Mesendoderm (in vitro differentiated cells): ENCODE data around the gene MRPL36.

ENCODE experiments used
- DNase-seq: peaks from one replicate; pipeline ENCODE4 v3.0.0; 2013
- H2AK5ac ChIP-seq: 2 replicates; pipeline ENCODE4 v1.6.1; 2013; ENCODE audit warnings: low read length, inconsistent platforms
- H2BK120ac ChIP-seq: 2 replicates; pipeline ENCODE4 v1.6.1; 2013; ENCODE audit warnings: low read depth, mild to moderate bottlenecking, low read length, moderate library complexity, mixed read lengths
- H2BK15ac ChIP-seq: replicated peaks from 2 replicates; pipeline ENCODE4 v1.6.1; 2013; ENCODE audit warnings: low read depth, mild to moderate bottlenecking, moderate library complexity
- H2BK5ac ChIP-seq: 2 replicates; pipeline ENCODE4 v1.6.1; 2013; ENCODE audit warnings: low read length, inconsistent platforms
- H3K18ac ChIP-seq: 2 replicates; pipeline ENCODE4 v1.6.1; 2013; ENCODE audit warnings: mild to moderate bottlenecking, low read length, mixed read lengths
- H3K23ac ChIP-seq: one replicate; pipeline ENCODE4 v1.6.1; 2013; ENCODE audit warnings: low read length
- H3K27ac ChIP-seq: 2 replicates; pipeline ENCODE4 v1.5.1; 2013; ENCODE audit warnings: low read depth, mild to moderate bottlenecking, inconsistent platforms, low read length, moderate library complexity
- H3K27me3 ChIP-seq: 2 replicates; pipeline ENCODE4 v1.6.1; 2013; ENCODE audit warnings: low read length, control low read depth, mild to moderate bottlenecking, inconsistent platforms; ENCODE audit not compliant: insufficient read depth, poor library complexity
- H3K36me3 ChIP-seq: 2 replicates; pipeline ENCODE4 v1.6.1; 2013; ENCODE audit warnings: low read length, inconsistent platforms; ENCODE audit not compliant: control insufficient read depth, insufficient read depth
- H3K4ac ChIP-seq: one replicate; pipeline ENCODE4 v1.6.1; 2013; ENCODE audit warnings: low read depth, mild to moderate bottlenecking, low read length, moderate library complexity
- H3K4me1 ChIP-seq: 2 replicates; pipeline ENCODE4 v1.6.1; 2013; ENCODE audit warnings: low read depth, low read length, inconsistent platforms; ENCODE audit not compliant: control insufficient read depth
- H3K4me2 ChIP-seq: 2 replicates; pipeline ENCODE4 v1.6.1; 2013; ENCODE audit warnings: low read length
- H3K4me3 ChIP-seq: 2 replicates; pipeline ENCODE4 v1.5.1; 2013; ENCODE audit warnings: mild to moderate bottlenecking, low read length
- H3K56ac ChIP-seq: one replicate; pipeline ENCODE4 v1.6.1; 2013; ENCODE audit warnings: low read length
- H3K79me1 ChIP-seq: 2 replicates; pipeline ENCODE4 v1.6.1; 2013; ENCODE audit warnings: low read length, inconsistent platforms
- H3K79me2 ChIP-seq: 2 replicates; pipeline ENCODE4 v1.6.1; 2013; ENCODE audit warnings: mild to moderate bottlenecking, low read length; ENCODE audit not compliant: control insufficient read depth, insufficient read depth
- H3K9ac ChIP-seq: 2 replicates; pipeline ENCODE4 v1.6.1; 2013; ENCODE audit warnings: low read length, inconsistent platforms
- H4K5ac ChIP-seq: one replicate; pipeline ENCODE4 v1.6.1; 2013; ENCODE audit warnings: low read length
- H4K8ac ChIP-seq: one replicate; pipeline ENCODE4 v1.6.1; 2013; ENCODE audit warnings: low read depth, mild to moderate bottlenecking, control low read depth, low read length, moderate library complexity
- WGBS: extraction: QIAGEN DNeasy Blood & Tissue Kit; methylation state at CpG from one replicate; pipeline ENCODE4 v1.1.7; 2013; ENCODE audit warnings: low lambda C conversion rate, missing lambda C conversion rate; ENCODE audit not compliant: insufficient coverage; ENCODE audit errors: extremely low coverage; 5-methylcytosine and 5-hydroxymethylcytosine counted together

Gene MRPL36

GRCh38 chr5:1756481-1756880, 43.2 kb downstream of the MRPL36 start:
- H3K4me1 ChIP-seq: no peaks in the 10 kb centered on the region
- no peak overlapping the region for H2AK5ac ChIP-seq
- H3K27me3 ChIP-seq: no peaks in the 10 kb centered on the region
- H4K5ac ChIP-seq: no peak overlapping the region
- no peak overlapping the region for H3K4ac ChIP-seq
- H3K9ac ChIP-seq: no peak overlapping the region
- no peaks in the 10 kb centered on the region for H3K36me3 ChIP-seq
- no peak overlapping the region for H3K18ac ChIP-seq
- H3K79me2 ChIP-seq: no peaks in the 10 kb centered on the region
- no peak overlapping the region for H3K4me3 ChIP-seq
- peak; percentile 8 for DNase-seq
- no CpG with 5 or more reads among the region's 11 CpGs for WGBS
- H3K27ac ChIP-seq: no peak overlapping the region
- H2BK15ac ChIP-seq: no peak overlapping the region
- no peaks in the 10 kb centered on the region for H3K79me1 ChIP-seq
- no peak overlapping the region for H3K4me2 ChIP-seq
- no peak overlapping the region for H4K8ac ChIP-seq
- H2BK5ac ChIP-seq: no peak overlapping the region
- no peak overlapping the region for H3K56ac ChIP-seq
- H3K23ac ChIP-seq: no peak overlapping the region
- no peak overlapping the region for H2BK120ac ChIP-seq

GRCh38 chr5:1755321-1755949, 44.2 kb downstream of the MRPL36 start:
- no peaks in the 10 kb centered on the region for H3K36me3 ChIP-seq
- no peak overlapping the region for H2BK5ac ChIP-seq
- no peak overlapping the region for H3K23ac ChIP-seq
- no CpG with 5 or more reads among the region's 14 CpGs for WGBS
- H3K4me1 ChIP-seq: no peaks in the 10 kb centered on the region
- no peak overlapping the region for H3K27ac ChIP-seq
- no peak overlapping the region for H3K9ac ChIP-seq
- H2BK15ac ChIP-seq: no peak overlapping the region
- H3K56ac ChIP-seq: no peak overlapping the region
- H3K79me2 ChIP-seq: no peaks in the 10 kb centered on the region
- no peak overlapping the region for H3K4me2 ChIP-seq
- H2BK120ac ChIP-seq: no peak overlapping the region
- no peaks in the 10 kb centered on the region for H3K27me3 ChIP-seq
- no peaks in the 10 kb centered on the region for H3K79me1 ChIP-seq
- no peak overlapping the region for H2AK5ac ChIP-seq
- no peak overlapping the region for H4K8ac ChIP-seq
- DNase-seq: no peak
- H3K18ac ChIP-seq: no peak overlapping the region
- no peak overlapping the region for H3K4me3 ChIP-seq
- H4K5ac ChIP-seq: no peak overlapping the region
- no peak overlapping the region for H3K4ac ChIP-seq

- Histone ChIP-seq H3K23ac (no peak overlapping the region), H3K56ac (no peak overlapping the region), H3K4me3 (no peak overlapping the region), H4K8ac (no peak overlapping the region), H3K79me1 (no peaks in the 10 kb centered on the region), H3K18ac (no peak overlapping the region), H3K36me3 (no peaks in the 10 kb centered on the region), H3K4me1 (no peaks in the 10 kb centered on the region), H3K4me2 (no peak overlapping the region), H3K27me3 (no peaks in the 10 kb centered on the region), H2BK120ac (no peak overlapping the region), H2BK5ac (no peak overlapping the region), H2BK15ac (no peak overlapping the region), H4K5ac (no peak overlapping the region), H2AK5ac (no peak overlapping the region), H3K4ac (no peak overlapping the region), H3K79me2 (no peaks in the 10 kb centered on the region), H3K9ac (no peak overlapping the region), H3K27ac (no peak overlapping the region)
- DNase-seq: no peak
- no CpG with 5 or more reads among the region's 14 CpGs for WGBS
Observed at GRCh38 chr5:1754531-1755220, 45.0 kb downstream of the MRPL36 start.

GRCh38 chr5:1753490-1753889, 46.1 kb downstream of the MRPL36 start:
- H3K18ac ChIP-seq: no peak overlapping the region
- H3K27me3 ChIP-seq: no peaks in the 10 kb centered on the region
- no peak overlapping the region for H3K9ac ChIP-seq
- no peak overlapping the region for H3K23ac ChIP-seq
- no peak overlapping the region for H2BK120ac ChIP-seq
- H3K79me2 ChIP-seq: no peaks in the 10 kb centered on the region
- no peak overlapping the region for H4K8ac ChIP-seq
- no peaks in the 10 kb centered on the region for H3K4me1 ChIP-seq
- no peak overlapping the region for H3K56ac ChIP-seq
- H2BK5ac ChIP-seq: no peak overlapping the region
- no peak overlapping the region for H3K4me2 ChIP-seq
- H2AK5ac ChIP-seq: no peak overlapping the region
- H3K4ac ChIP-seq: no peak overlapping the region
- H4K5ac ChIP-seq: no peak overlapping the region
- no peak overlapping the region for H3K4me3 ChIP-seq
- no peaks in the 10 kb centered on the region for H3K79me1 ChIP-seq
- H3K36me3 ChIP-seq: no peaks in the 10 kb centered on the region
- WGBS: no CpG with 5 or more reads among the region's 8 CpGs
- no peak overlapping the region for H2BK15ac ChIP-seq
- DNase-seq: no peak
- no peak overlapping the region for H3K27ac ChIP-seq

GRCh38 chr5:1752881-1753280, 46.8 kb downstream of the MRPL36 start:
- H3K4ac ChIP-seq: no peak overlapping the region
- H3K4me1 ChIP-seq: no peaks in the 10 kb centered on the region
- H3K18ac ChIP-seq: no peak overlapping the region
- no peaks in the 10 kb centered on the region for H3K27me3 ChIP-seq
- no peak overlapping the region for H3K4me3 ChIP-seq
- no peak overlapping the region for H3K23ac ChIP-seq
- no peak overlapping the region for H3K9ac ChIP-seq
- H2BK15ac ChIP-seq: no peak overlapping the region
- no peaks in the 10 kb centered on the region for H3K36me3 ChIP-seq
- H3K27ac ChIP-seq: no peak overlapping the region
- H3K79me1 ChIP-seq: no peaks in the 10 kb centered on the region
- DNase-seq: no peak
- no peak overlapping the region for H2BK5ac ChIP-seq
- no CpG with 5 or more reads among the region's 16 CpGs for WGBS
- H4K5ac ChIP-seq: no peak overlapping the region
- no peak overlapping the region for H2BK120ac ChIP-seq
- H4K8ac ChIP-seq: no peak overlapping the region
- H2AK5ac ChIP-seq: no peak overlapping the region
- H3K79me2 ChIP-seq: no peaks in the 10 kb centered on the region
- no peak overlapping the region for H3K4me2 ChIP-seq
- H3K56ac ChIP-seq: no peak overlapping the region
